Activated naive CD4-positive, alpha-beta T cell (primary cell): ENCODE data around the gene ORC3.
"Not testable (repeated sequence)": the region's sequence is repeated elsewhere in the genome, so short reads cannot be mapped to it uniquely, and the experiment has no call there.

Experiments used
- DNase-seq, 4 experiments: peaks; one replicate each; lab custom pipeline; 2025; lab: John Stamatoyannopoulos, UW

ORC3 gene

DNA sequence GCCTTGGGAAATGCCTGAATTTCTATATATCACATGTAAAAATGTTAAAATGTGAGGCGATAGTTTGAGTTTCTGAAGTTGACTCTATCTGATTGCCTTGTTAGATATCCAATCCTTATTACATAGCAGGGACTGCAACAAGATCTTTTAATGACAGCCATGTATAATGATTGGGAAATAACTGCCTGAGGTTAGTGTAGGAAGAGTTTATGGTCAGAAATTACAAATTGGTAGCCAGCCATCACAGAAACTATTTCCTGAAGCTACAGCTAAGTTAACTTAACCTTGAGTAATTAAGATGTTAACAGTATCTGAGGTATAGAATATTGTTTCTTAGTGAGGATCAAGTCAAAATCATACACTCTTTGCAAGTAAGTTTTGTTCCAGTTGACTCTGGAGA is 71.1 kb downstream of the ORC3 start:
- no peak for DNase-seq

DNA sequence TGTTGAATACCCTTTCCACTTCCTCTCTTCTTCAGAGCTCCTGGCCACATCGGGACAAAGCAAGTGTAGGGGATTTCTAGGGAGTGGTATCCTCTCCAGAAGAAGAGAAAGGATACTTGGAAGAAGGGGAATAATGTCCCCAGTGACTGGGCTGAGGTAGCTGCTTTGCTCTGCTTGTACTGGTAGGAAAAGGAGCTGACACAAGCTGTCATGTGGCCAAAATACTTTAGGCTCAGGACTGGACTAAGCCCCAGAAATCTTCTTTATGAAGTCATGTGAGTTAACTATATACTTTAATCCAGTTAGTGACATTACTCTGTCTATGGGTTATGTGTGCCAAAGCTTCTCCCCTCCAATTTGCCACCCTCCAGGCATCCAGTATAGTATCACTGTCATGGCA is 71.6 kb downstream of the ORC3 start:
- no peak for DNase-seq

GRCh38 chr6:87663434-87663833 is 73.5 kb downstream of the ORC3 start:
- no peak for DNase-seq

DNA sequence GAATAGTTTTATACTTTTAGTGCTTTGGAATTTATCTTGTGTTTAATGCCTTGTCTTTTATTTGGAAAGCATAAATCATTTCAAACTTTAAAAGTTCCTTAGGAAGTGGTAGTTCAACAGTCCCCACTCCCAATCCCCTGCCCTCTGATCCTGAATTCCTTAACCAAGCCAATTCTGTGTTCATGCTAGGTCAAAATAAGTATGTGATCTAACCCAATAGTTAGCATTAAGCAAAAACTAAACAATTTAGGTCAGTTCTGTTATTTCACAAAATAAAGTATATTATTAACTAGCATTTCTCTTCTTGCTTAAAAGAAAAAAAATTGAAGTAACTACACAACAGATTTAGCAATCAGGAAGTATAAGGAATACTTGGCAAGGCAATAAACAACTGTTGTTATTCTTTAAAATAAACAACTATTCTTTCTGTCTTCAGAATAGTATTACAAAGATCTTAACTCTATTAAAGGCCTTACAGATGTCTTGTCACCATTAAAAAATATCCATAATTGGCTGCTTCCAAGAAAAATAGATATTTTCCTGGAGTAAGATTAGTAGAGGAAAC is 75.1 kb downstream of the ORC3 start:
- no peak for DNase-seq

- no peak for DNase-seq
Measured at GRCh38 chr6:87667032-87667431, 77.1 kb downstream of the ORC3 start.

DNA sequence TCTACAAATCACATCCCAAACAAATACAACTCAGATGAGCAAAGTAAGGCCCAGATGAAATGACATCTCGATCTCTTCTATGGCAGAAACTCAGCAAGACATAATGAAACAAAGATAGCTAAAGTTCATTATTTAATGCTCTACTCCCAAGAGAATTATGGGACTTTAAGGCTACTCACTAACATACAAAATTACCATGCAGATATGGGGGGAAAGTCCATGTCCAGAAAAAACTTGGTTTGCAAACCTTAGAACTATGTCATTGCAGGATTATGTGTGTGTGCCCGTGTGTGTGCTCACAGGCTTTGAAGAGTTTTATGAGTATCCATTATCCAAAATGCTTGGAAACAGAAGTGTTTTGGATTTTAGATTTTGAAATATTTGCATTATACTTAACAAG is 78.1 kb downstream of the ORC3 start:
- no peak for DNase-seq

- DNase-seq: no peak
Measured at GRCh38 chr6:87669051-87669450, 79.1 kb downstream of the ORC3 start.

DNA sequence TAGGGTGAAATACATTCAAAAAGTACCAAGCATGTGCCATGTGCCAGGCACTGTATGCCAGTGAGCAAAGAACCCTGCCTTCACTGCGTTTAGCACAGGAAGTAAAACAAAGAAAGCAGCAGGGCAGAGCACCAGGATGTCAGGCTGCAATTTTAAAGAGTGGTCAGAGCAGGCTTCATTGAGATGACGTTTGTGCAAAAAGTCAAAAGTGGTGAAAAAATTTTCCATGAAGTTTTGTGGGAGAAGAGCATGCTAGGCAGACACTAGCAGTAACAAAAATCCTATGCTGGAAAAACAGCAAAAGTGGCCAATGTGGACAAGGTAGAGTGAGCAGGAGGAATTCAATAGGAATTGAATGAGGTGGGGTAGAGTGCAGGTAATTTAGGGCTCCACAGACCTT is 80.8 kb downstream of the ORC3 start:
- no peak for DNase-seq

DNA sequence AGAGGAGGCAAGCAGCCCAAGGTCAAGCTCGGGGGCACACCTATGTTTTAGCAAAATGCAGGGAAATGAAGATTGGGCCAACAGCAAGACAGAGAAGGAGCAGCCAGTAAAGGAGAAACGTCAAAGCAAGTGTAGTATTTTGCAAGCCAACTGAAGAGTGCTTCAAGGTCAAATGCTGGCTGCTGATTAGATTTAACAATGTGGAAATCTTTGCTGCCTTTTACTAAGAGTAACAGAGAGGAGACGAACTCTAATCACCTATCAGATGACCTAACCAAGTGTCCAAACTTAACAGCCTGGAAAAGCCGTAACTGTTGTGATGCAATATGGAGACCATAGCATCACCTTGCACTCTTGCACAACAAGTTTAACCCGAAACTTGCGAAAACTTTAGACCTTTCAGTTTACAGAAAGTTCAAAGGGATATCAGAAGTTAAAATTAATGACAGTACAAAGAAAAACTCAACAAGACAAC is 81.7 kb downstream of the ORC3 start:
- DNase-seq: no peak

GRCh38 chr6:87672641-87673040 is 82.7 kb downstream of the ORC3 start:
- DNase-seq: no peak

DNA sequence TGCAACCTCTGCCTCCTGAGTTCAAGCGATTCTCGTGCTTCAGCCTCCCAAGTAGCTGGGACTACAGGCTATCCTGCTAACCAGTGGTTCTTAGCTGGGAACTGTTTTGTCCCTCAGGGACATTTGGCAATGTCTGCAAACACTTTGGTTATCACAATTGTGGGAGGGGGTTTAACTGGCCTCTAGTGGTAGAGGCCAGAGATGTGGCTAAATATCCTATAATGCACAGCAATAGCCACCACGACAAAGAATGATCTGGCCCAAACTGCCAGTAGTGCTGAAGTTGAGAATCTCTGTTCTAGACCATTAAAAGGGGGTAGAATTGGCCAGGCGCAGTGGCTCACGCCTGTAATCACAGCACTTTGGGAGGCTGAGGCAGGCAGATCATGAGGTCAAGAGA is 83.3 kb downstream of the ORC3 start:
- DNase-seq: no peak

DNA sequence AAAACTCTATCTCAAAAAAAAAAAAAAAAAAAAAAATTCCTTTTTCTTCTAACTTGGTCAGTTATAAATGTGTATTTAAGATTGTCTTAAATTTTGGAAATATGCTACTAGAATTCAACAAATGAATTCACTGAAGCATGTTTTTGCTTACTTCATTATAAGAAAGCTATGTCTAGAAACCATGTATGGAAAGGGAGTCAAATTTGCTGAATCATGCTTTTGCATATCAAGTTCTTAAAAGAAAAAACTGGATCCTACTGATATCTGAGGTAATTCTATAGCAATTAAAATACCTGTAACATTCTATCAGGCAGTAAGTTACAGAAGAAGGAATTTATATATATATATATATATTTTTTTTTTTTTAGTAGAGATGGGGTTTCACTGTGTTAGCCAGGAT is 84.4 kb downstream of the ORC3 start:
- no peak for DNase-seq

GRCh38 chr6:87675004-87675681 is 85.2 kb downstream of the ORC3 start:
- DNase-seq: no peak

DNA sequence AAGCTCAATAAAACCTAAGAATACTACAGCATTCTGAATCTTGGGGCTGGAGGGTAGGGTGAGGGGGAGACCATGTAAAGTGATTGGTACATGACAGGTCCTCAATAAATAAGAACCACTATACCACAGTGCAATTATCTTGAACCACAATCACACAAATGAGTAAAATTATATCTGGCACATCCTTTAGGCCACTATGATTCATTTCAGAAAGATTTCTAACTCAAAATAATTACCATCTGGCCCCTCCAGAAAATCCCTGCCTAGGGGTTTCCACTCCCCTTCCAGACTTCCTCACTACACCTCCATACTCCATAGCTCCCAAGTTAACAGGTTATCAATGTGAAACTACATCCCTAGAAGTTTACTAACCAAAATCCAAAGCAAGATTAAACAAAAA is 92.4 kb downstream of the ORC3 start:
- DNase-seq: no peak

DNA sequence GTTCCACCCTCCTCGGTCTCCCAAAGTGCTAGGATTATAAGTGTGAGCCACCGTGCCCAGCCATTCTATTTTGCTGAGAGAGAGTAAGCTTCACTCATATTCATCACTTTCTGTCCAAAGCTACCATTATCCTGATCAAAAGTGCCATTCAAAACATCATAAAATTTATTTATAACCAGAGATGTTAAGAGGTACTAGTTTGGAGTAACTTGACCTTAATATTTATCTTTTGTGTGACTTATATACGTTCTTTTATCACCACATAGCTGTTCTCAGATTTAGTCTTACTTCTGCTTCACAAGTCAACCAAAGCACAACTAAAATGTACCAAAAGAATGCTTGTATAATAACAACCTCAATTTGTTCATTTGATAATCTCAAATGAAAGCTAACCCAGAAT is 94.0 kb downstream of the ORC3 start:
- DNase-seq: no peak

- DNase-seq: no peak
Measured at GRCh38 chr6:87684895-87685654, 95.1 kb downstream of the ORC3 start.

DNA sequence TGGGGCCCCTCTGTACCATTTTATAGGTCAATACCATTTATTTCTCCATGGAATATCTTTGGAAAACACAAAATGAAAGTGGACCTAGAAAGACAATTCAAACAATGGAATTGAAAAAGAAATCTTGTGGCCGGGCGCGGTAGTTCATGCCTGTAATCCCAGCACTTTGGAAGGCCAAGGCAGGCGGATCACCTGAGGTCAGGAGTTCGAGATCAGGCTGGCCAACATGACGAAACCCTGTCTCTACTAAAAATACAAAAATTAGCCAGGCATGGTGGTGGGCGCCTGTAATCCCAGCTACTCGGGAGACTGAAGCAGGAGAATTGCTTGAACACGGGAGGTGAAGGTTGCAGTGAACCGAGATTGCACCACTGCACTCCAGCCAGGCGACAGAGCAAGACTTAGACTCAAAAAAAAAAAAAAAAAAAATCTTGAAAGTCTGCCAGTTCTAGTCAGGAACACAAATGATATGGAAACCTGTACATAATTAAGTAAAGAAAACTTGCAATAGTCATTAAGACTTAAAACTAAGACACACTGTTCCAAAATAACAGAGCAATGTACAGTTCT is 96.8 kb downstream of the ORC3 start:
- not testable (repeated sequence) for DNase-seq

DNA sequence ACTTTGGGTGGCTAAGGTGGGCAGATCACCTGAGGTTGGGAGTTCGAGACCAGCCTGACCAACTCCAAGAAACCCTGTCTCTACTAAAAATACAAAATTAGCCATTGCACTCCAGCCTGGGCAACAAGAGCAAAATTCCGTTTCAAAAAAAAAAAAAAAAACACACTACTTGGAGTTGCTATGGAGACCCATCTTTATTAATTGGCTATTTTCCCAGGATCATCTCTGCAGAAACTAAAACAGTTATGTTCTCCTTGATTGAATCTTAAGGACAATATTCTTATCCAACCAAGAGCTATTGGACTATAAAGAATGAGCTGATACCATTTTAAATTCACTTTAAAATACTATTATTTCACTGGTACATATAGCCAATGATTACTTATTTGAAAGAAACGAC is 97.4 kb downstream of the ORC3 start:
- DNase-seq: no peak

DNA sequence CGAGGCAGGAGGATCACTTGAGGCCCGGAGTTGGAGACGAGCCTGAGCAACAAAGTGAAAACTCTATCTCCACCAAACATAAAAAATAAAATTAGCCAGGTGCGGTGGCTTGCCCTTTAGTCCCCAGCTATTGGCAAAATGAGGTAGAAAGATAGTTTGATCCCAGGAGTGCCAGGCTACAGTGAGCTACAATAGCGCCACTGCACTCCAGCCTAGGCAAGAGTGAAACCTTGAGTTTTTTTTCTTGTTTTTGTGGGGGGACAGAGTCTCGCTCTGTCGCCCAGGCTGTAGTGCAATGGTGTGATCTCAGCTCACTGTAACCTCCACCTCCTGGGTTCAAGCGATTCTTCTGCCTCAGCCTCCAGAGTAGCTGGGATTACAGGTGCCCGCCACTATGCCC is 98.0 kb downstream of the ORC3 start:
- not testable (repeated sequence) for DNase-seq

DNA sequence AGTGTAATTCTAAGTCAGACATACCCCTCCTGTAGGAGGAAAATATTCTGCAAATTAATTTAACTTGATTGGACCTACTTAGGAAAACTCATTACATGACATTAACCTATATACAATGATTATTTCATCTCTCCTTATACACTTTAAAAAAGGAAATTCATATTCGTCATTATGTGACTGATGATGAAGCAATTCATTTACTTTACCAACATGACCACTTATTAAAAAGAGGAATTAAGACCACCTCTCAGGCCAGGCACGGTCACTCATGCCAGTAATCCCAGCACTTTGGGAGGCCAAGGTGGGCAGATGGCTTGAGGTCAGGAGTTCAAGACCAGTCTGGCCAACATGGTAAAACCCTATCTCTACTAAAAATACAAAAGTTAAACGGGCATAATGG is 100.5 kb downstream of the ORC3 start:
- DNase-seq: no peak

DNA sequence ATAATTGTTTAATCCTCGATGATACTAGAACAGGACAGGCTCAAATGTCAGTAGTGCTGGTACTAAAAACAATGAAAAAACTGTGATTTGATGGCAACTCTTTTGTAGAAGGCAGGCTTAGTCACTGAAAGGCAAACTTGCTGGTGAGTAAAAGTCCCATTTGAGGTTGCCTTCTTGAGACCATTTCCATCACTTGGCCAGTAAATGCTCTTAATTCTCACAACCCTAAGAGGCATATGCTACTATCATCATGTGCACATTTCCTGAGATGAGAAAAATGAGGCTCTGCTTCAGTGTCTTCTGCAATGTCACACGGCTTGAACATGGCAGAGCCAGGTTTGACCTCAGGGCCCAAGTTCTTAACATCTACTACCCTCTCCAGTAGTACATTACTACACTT is 102.2 kb downstream of the ORC3 start:
- no peak for DNase-seq

DNA sequence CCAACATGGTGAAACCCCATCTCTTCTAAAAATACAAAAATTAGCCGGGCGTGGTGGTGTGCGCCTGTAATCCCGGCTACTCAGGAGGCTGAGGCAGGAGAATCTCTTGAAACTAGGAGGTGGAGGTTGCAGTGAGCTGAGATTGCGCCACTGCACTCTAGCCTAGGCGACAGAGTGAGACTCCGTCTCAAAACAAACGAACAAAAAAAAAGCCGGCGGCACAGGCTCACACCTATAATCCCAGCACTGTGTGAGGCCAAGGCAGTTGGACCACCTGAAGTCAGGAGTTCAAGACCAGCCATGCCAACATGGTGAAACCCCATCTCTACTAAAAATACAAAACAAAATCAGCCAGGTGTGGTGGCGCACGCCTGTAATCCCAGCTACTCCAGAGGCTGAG is 106.9 kb downstream of the ORC3 start:
- not testable (repeated sequence) for DNase-seq
